Superior temporal gyrus (tissue), 1 donor: ENCODE measurements around the gene KNOP1.
"Not testable (repeated sequence)": the region's sequence is repeated elsewhere in the genome, so short reads cannot be mapped to it uniquely, and the experiment has no call there.

Source experiments
- DNase-seq: peaks from one replicate; pipeline ENCODE4 v3.0.0-alpha.2; 2016; ENCODE audit errors: extremely low spot score

The KNOP1 gene

GRCh38 chr16:19741354-19741753, 23.3 kb upstream of the KNOP1 start:
- no peak for DNase-seq

- no peak for DNase-seq
These were observed 19.4 kb upstream of the KNOP1 start for GRCh38 chr16:19737306-19738038.

GRCh38 chr16:19735074-19735867, 17.2 kb upstream of the KNOP1 start:
- DNase-seq: no peak

- DNase-seq: no peak
These were observed 15.5 kb upstream of the KNOP1 start for GRCh38 chr16:19733551-19733950.

- no peak for DNase-seq
These were observed 10.6 kb upstream of the KNOP1 start for GRCh38 chr16:19728636-19728965.

GRCh38 chr16:19722981-19723380, 5.0 kb upstream of the KNOP1 start:
- DNase-seq: no peak

- no peak for DNase-seq
These were observed 4.4 kb upstream of the KNOP1 start for GRCh38 chr16:19722269-19722952.

GRCh38 chr16:19718624-19718965, 568 bp upstream of the KNOP1 start:
- no peak for DNase-seq

GRCh38 chr16:19717314-19717713, 713 bp downstream of the KNOP1 start:
- DNase-seq: no peak

GRCh38 chr16:19716728-19717127, 1.3 kb downstream of the KNOP1 start:
- not testable (repeated sequence) for DNase-seq

- no peak for DNase-seq
These were observed 1.8 kb downstream of the KNOP1 start for GRCh38 chr16:19716183-19716582.

GRCh38 chr16:19715566-19715965, 2.5 kb downstream of the KNOP1 start:
- DNase-seq: no peak

- DNase-seq: no peak
These were observed 4.3 kb downstream of the KNOP1 start for GRCh38 chr16:19713697-19714096.

GRCh38 chr16:19712418-19713058, 5.5 kb downstream of the KNOP1 start:
- DNase-seq: no peak

- DNase-seq: no peak
These were observed 6.4 kb downstream of the KNOP1 start for GRCh38 chr16:19711643-19712042.

- DNase-seq: no peak
These were observed 7.0 kb downstream of the KNOP1 start for GRCh38 chr16:19710991-19711545.

GRCh38 chr16:19710191-19710908, 7.7 kb downstream of the KNOP1 start:
- DNase-seq: no peak

GRCh38 chr16:19709381-19710136, 8.5 kb downstream of the KNOP1 start:
- DNase-seq: no peak

- no peak for DNase-seq
These were observed 9.5 kb downstream of the KNOP1 start for GRCh38 chr16:19708296-19709205.
